ENCODE measurements around the gene GLG1. TPM values are rescaled to one million over a fixed set of nuclear protein-coding genes. Genes with fewer than 3 reads are reported as not detected.

The GLG1 gene
- total RNA-seq, 1 experiment from 2014 or later: 139 TPM

GRCh38 chr16:74605332-74605731 is 1.6 kb downstream of the GLG1 start:
- peaks cover 27% of the 10 kb centered on the region for H3K36me3 Mint-ChIP-seq (ENCODE audit: insufficient read depth, unreplicated experiment)
- no TSS peak for BruUV-seq (replicated peaks)
- peak overlapping the region; percentile 92 for H3K27ac Mint-ChIP-seq (ENCODE audit: unreplicated experiment)
- no peak for DNase-seq
- intact Hi-C loops (cut with micrococcal nuclease; ENCODE audit: unreplicated experiment): loop anchor here (5.0 kb wide), 1 partner anchor 123 kb away; no protein-coding TSS in a partner anchor
- peaks cover 49% of the 10 kb centered on the region for H3K4me1 Mint-ChIP-seq (ENCODE audit: low read depth, unreplicated experiment)
- CTCF ChIA-PET: interaction anchor here (0.6 to 1.0 kb wide), 4 partner anchors 18 to 1649 kb away, joined by 3 to 5 read pairs (median 4); no protein-coding TSS in a partner anchor
- TF ChIP-seq CTCF (IDR thresholded peaks at IDR 0.05; ENCODE audit: unreplicated experiment): no peak
- no peaks in the 10 kb centered on the region for H3K9me3 Mint-ChIP-seq (ENCODE audit: low read depth, unreplicated experiment)
- peak overlapping the region; percentile 94 for H3K4me3 Mint-ChIP-seq (ENCODE audit: low read depth, unreplicated experiment)
- no peaks in the 10 kb centered on the region for H3K27me3 Mint-ChIP-seq (ENCODE audit: unreplicated experiment)

GRCh38 chr16:74603848-74604247 is 3.1 kb downstream of the GLG1 start:
- Mint-ChIP-seq H3K4me3 (ENCODE audit: low read depth, unreplicated experiment) (no peak overlapping the region), H3K9me3 (ENCODE audit: low read depth, unreplicated experiment) (no peaks in the 10 kb centered on the region), H3K4me1 (ENCODE audit: low read depth, unreplicated experiment) (peaks cover 55% of the 10 kb centered on the region), H3K27me3 (ENCODE audit: unreplicated experiment) (no peaks in the 10 kb centered on the region), H3K36me3 (ENCODE audit: insufficient read depth, unreplicated experiment) (peaks cover 27% of the 10 kb centered on the region), H3K27ac (ENCODE audit: unreplicated experiment) (no peak overlapping the region)
- TF ChIP-seq CTCF (IDR thresholded peaks at IDR 0.05; ENCODE audit: unreplicated experiment): no peak
- CTCF ChIA-PET: interaction anchor here (0.7 kb wide), 1 partner anchor 105 kb away, joined by 3 read pairs; no protein-coding TSS in a partner anchor
- no peak for DNase-seq
- BruUV-seq (replicated peaks): no TSS peak
- intact Hi-C loops (cut with micrococcal nuclease; ENCODE audit: unreplicated experiment): loop anchor here (5.0 kb wide), 1 partner anchor 47 kb away; no protein-coding TSS in a partner anchor

- Mint-ChIP-seq H3K9me3 (ENCODE audit: low read depth, unreplicated experiment) (no peaks in the 10 kb centered on the region), H3K4me3 (ENCODE audit: low read depth, unreplicated experiment) (no peak overlapping the region), H3K36me3 (ENCODE audit: insufficient read depth, unreplicated experiment) (peaks cover 9% of the 10 kb centered on the region), H3K4me1 (ENCODE audit: low read depth, unreplicated experiment) (peaks cover 47% of the 10 kb centered on the region), H3K27me3 (ENCODE audit: unreplicated experiment) (no peaks in the 10 kb centered on the region), H3K27ac (ENCODE audit: unreplicated experiment) (no peak overlapping the region)
- no TSS peak for BruUV-seq (replicated peaks)
- CTCF ChIA-PET: interaction anchor here (0.5 kb wide), 1 partner anchor 93 kb away, joined by 4 read pairs; no protein-coding TSS in a partner anchor
- intact Hi-C loops (cut with micrococcal nuclease; ENCODE audit: unreplicated experiment): loop anchor here (5.0 kb wide), 1 partner anchor 44 kb away; no protein-coding TSS in a partner anchor
- peak; percentile 30 for DNase-seq
- no peak for TF ChIP-seq CTCF (IDR thresholded peaks at IDR 0.05; ENCODE audit: unreplicated experiment)
These were observed 5.6 kb downstream of the GLG1 start for GRCh38 chr16:74601126-74601871.

GRCh38 chr16:74596586-74596985 is 10.3 kb downstream of the GLG1 start:
- BruUV-seq (replicated peaks): no TSS peak
- H3K9me3 Mint-ChIP-seq (ENCODE audit: low read depth, unreplicated experiment): no peaks in the 10 kb centered on the region
- H3K27me3 Mint-ChIP-seq (ENCODE audit: unreplicated experiment): no peaks in the 10 kb centered on the region
- CTCF ChIA-PET: interaction anchor here (0.6 kb wide), 2 partner anchors 25 to 75 kb away, joined by 4 read pairs; no protein-coding TSS in a partner anchor
- intact Hi-C loops (cut with micrococcal nuclease; ENCODE audit: unreplicated experiment): no loop called here
- peaks cover 26% of the 10 kb centered on the region for H3K4me1 Mint-ChIP-seq (ENCODE audit: low read depth, unreplicated experiment)
- H3K36me3 Mint-ChIP-seq (ENCODE audit: insufficient read depth, unreplicated experiment): no peaks in the 10 kb centered on the region
- H3K4me3 Mint-ChIP-seq (ENCODE audit: low read depth, unreplicated experiment): no peak overlapping the region
- no peak for DNase-seq
- no peak for TF ChIP-seq CTCF (IDR thresholded peaks at IDR 0.05; ENCODE audit: unreplicated experiment)
- no peak overlapping the region for H3K27ac Mint-ChIP-seq (ENCODE audit: unreplicated experiment)

Data from Calu3 (cell line).